ENCODE data around the gene UFSP2. TPM values are rescaled to one million over a fixed set of nuclear protein-coding genes. Genes with fewer than 3 reads are reported as not detected.

UFSP2 gene
- total RNA-seq, 1 donor, result 14.6 TPM

GRCh38 chr4:185457136-185457535, 31.4 kb upstream of the UFSP2 start:
- Histone ChIP-seq H3K9me3 (ENCODE audit: low read depth, low read length) (no peaks in the 10 kb centered on the region), H3K4me3 (ENCODE audit: low read length) (no peak overlapping the region), H3K4me1 (ENCODE audit: insufficient read depth, low read length) (no peaks in the 10 kb centered on the region)

GRCh38 chr4:185456131-185456530, 30.4 kb upstream of the UFSP2 start:
- Histone ChIP-seq H3K9me3 (ENCODE audit: low read depth, low read length) (no peaks in the 10 kb centered on the region), H3K27me3 (ENCODE audit: insufficient read depth, low read length) (peaks cover 39% of the 10 kb centered on the region), H3K4me3 (ENCODE audit: low read length) (no peak overlapping the region), H3K4me1 (ENCODE audit: insufficient read depth, low read length) (no peaks in the 10 kb centered on the region)

More at GRCh38 chr4:185457136-185457535, 31.4 kb upstream of the UFSP2 start:
- H3K27me3 ChIP-seq (ENCODE audit: insufficient read depth, low read length), result peaks cover 42% of the 10 kb centered on the region

- Histone ChIP-seq H3K4me3 (ENCODE audit: low read length) (no peak overlapping the region), H3K9me3 (ENCODE audit: low read depth, low read length) (no peaks in the 10 kb centered on the region), H3K27me3 (ENCODE audit: insufficient read depth, low read length) (peaks cover 20% of the 10 kb centered on the region), H3K4me1 (ENCODE audit: insufficient read depth, low read length) (no peaks in the 10 kb centered on the region)
Observed at GRCh38 chr4:185445209-185445608, 19.4 kb upstream of the UFSP2 start.

GRCh38 chr4:185441479-185441878, 15.7 kb upstream of the UFSP2 start:
- Histone ChIP-seq H3K4me3 (ENCODE audit: low read length) (no peak overlapping the region), H3K9me3 (ENCODE audit: low read depth, low read length) (no peaks in the 10 kb centered on the region), H3K4me1 (ENCODE audit: insufficient read depth, low read length) (no peaks in the 10 kb centered on the region), H3K27me3 (ENCODE audit: insufficient read depth, low read length) (peaks cover 28% of the 10 kb centered on the region)

- H3K9me3 ChIP-seq (ENCODE audit: low read depth, low read length), result no peaks in the 10 kb centered on the region
- no peak overlapping the region for H3K4me3 ChIP-seq (ENCODE audit: low read length)
- H3K27me3 ChIP-seq (ENCODE audit: insufficient read depth, low read length), result peaks cover 28% of the 10 kb centered on the region
- no peaks in the 10 kb centered on the region for H3K4me1 ChIP-seq (ENCODE audit: insufficient read depth, low read length)
Observed at GRCh38 chr4:185437809-185438208, 12.0 kb upstream of the UFSP2 start.

GRCh38 chr4:185435466-185435865, 9.7 kb upstream of the UFSP2 start:
- no peaks in the 10 kb centered on the region for H3K4me1 ChIP-seq (ENCODE audit: insufficient read depth, low read length)
- no peaks in the 10 kb centered on the region for H3K9me3 ChIP-seq (ENCODE audit: low read depth, low read length)
- no peak overlapping the region for H3K4me3 ChIP-seq (ENCODE audit: low read length)
- peaks cover 26% of the 10 kb centered on the region for H3K27me3 ChIP-seq (ENCODE audit: insufficient read depth, low read length)

- H3K9me3 ChIP-seq (ENCODE audit: low read depth, low read length), result no peaks in the 10 kb centered on the region
- H3K27me3 ChIP-seq (ENCODE audit: insufficient read depth, low read length), result peaks cover 6% of the 10 kb centered on the region
- H3K4me1 ChIP-seq (ENCODE audit: insufficient read depth, low read length), result peaks cover 12% of the 10 kb centered on the region
- no peak overlapping the region for H3K4me3 ChIP-seq (ENCODE audit: low read length)
Observed at GRCh38 chr4:185429660-185430059, 3.9 kb upstream of the UFSP2 start.

GRCh38 chr4:185426960-185427688, 1.4 kb upstream of the UFSP2 start:
- Histone ChIP-seq H3K4me1 (ENCODE audit: insufficient read depth, low read length) (peaks cover 15% of the 10 kb centered on the region), H3K9me3 (ENCODE audit: low read depth, low read length) (no peaks in the 10 kb centered on the region), H3K4me3 (ENCODE audit: low read length) (no peak overlapping the region), H3K27me3 (ENCODE audit: insufficient read depth, low read length) (peaks cover 6% of the 10 kb centered on the region)

- Histone ChIP-seq H3K27me3 (ENCODE audit: insufficient read depth, low read length) (no peaks in the 10 kb centered on the region), H3K4me3 (ENCODE audit: low read length) (peak overlapping the region; percentile 91), H3K4me1 (ENCODE audit: insufficient read depth, low read length) (peaks cover 15% of the 10 kb centered on the region), H3K9me3 (ENCODE audit: low read depth, low read length) (no peaks in the 10 kb centered on the region)
Observed at GRCh38 chr4:185424905-185425646, 688 bp downstream of the UFSP2 start.

- Histone ChIP-seq H3K9me3 (ENCODE audit: low read depth, low read length) (no peaks in the 10 kb centered on the region), H3K27me3 (ENCODE audit: insufficient read depth, low read length) (no peaks in the 10 kb centered on the region), H3K4me1 (ENCODE audit: insufficient read depth, low read length) (peaks cover 15% of the 10 kb centered on the region), H3K4me3 (ENCODE audit: low read length) (no peak overlapping the region)
Observed at GRCh38 chr4:185421366-185422124, 4.2 kb downstream of the UFSP2 start.

GRCh38 chr4:185416955-185417354, 8.8 kb downstream of the UFSP2 start:
- no peaks in the 10 kb centered on the region for H3K9me3 ChIP-seq (ENCODE audit: low read depth, low read length)
- H3K4me3 ChIP-seq (ENCODE audit: low read length), result no peak overlapping the region
- H3K4me1 ChIP-seq (ENCODE audit: insufficient read depth, low read length), result no peaks in the 10 kb centered on the region
- no peaks in the 10 kb centered on the region for H3K27me3 ChIP-seq (ENCODE audit: insufficient read depth, low read length)

- no peaks in the 10 kb centered on the region for H3K27me3 ChIP-seq (ENCODE audit: insufficient read depth, low read length)
- no peaks in the 10 kb centered on the region for H3K4me1 ChIP-seq (ENCODE audit: insufficient read depth, low read length)
Observed at GRCh38 chr4:185412412-185412811, 13.4 kb downstream of the UFSP2 start.

GRCh38 chr4:185411849-185412248, 13.9 kb downstream of the UFSP2 start:
- no peaks in the 10 kb centered on the region for H3K9me3 ChIP-seq (ENCODE audit: low read depth, low read length)
- H3K4me1 ChIP-seq (ENCODE audit: insufficient read depth, low read length), result no peaks in the 10 kb centered on the region
- no peak overlapping the region for H3K4me3 ChIP-seq (ENCODE audit: low read length)
- H3K27me3 ChIP-seq (ENCODE audit: insufficient read depth, low read length), result no peaks in the 10 kb centered on the region

More at GRCh38 chr4:185412412-185412811, 13.4 kb downstream of the UFSP2 start:
- no peak overlapping the region for H3K4me3 ChIP-seq (ENCODE audit: low read length)
- no peaks in the 10 kb centered on the region for H3K9me3 ChIP-seq (ENCODE audit: low read depth, low read length)

GRCh38 chr4:185408432-185408831, 17.3 kb downstream of the UFSP2 start:
- H3K27me3 ChIP-seq (ENCODE audit: insufficient read depth, low read length), result no peaks in the 10 kb centered on the region
- H3K4me3 ChIP-seq (ENCODE audit: low read length), result no peak overlapping the region
- no peaks in the 10 kb centered on the region for H3K9me3 ChIP-seq (ENCODE audit: low read depth, low read length)
- H3K4me1 ChIP-seq (ENCODE audit: insufficient read depth, low read length), result no peaks in the 10 kb centered on the region
